HEK293 (cell line): ENCODE data around the gene KLK13.

Experiments used
- CTCF ChIA-PET: fragments of 350-600 bp; formaldehyde crosslinking; extraction: SDS; loops from one replicate; lab custom pipeline; 2021; ENCODE audit warnings: antibody characterized with exemption; lab: Yijun Ruan, JAX
- POLR2A ChIA-PET: fragments of 300-600 bp; formaldehyde crosslinking; extraction: SDS; loops from one replicate; lab custom pipeline; 2020; ENCODE audit warnings: antibody characterized with exemption, inconsistent platforms; lab: Yijun Ruan, JAX
- H3K27ac ChIP-seq: fragments of 200-500 bp; sonication (Bioruptor generic); 2 replicates; pipeline ENCODE4 v1.5.1; 2014; ENCODE audit warnings: low read depth, low read length, control low read depth, inconsistent platforms; ENCODE audit errors: extremely low read depth
- H3K36me3 ChIP-seq, 2 experiments: fragments of 200-500 bp in 1 of 2; sonication (Bioruptor generic) in 1 of 2; 1 replicate in 1 of 2; 2 replicates in 1 of 2; pipeline ENCODE4 v1.5.1; 2014 to 2017; ENCODE audit warnings: inconsistent platforms in 2 of 2, low read length in 2 of 2; ENCODE audit not compliant: control insufficient read depth in 2 of 2, insufficient read depth in 1 of 2
- H3K4me1 ChIP-seq: fragments of 200-500 bp; sonication (Bioruptor generic); 2 replicates; pipeline ENCODE4 v1.5.1; 2014; ENCODE audit warnings: mild to moderate bottlenecking, low read length, inconsistent platforms; ENCODE audit not compliant: control insufficient read depth, insufficient read depth
- H3K4me3 ChIP-seq: 2 replicates; pipeline ENCODE4 v1.5.1; 2011; ENCODE audit warnings: low read depth, mild to moderate bottlenecking, control low read depth, low read length, moderate library complexity
- H3K9me3 ChIP-seq: fragments of 200-500 bp; sonication (Bioruptor generic); 2 replicates; pipeline ENCODE4 v1.5.1; 2014; ENCODE audit warnings: low read depth, low read length, inconsistent platforms; ENCODE audit not compliant: control insufficient read depth, insufficient read depth
- IKZF3 ChIP-seq: fragments of 450-650 bp; IDR thresholded peaks from 2 replicates; pipeline ENCODE4 v1.5.0; 2018; ENCODE audit warnings: missing biosample characterization, mild to moderate bottlenecking, missing genetic modification characterization, moderate library complexity
- KLF10 ChIP-seq: fragments of 450-650 bp; IDR thresholded peaks from 2 replicates; pipeline ENCODE4 v1.5.1; 2018; ENCODE audit warnings: missing biosample characterization, mild to moderate bottlenecking, missing genetic modification characterization
- OSR2 ChIP-seq: fragments of 450-650 bp; formaldehyde crosslinking; IDR thresholded peaks from 2 replicates; pipeline ENCODE4 v1.5.1; 2016; ENCODE audit warnings: missing biosample characterization, missing genetic modification characterization
- OVOL3 ChIP-seq: fragments of 450-650 bp; formaldehyde crosslinking; IDR thresholded peaks from 2 replicates; pipeline ENCODE4 v1.5.1; 2016; ENCODE audit warnings: missing biosample characterization, missing genetic modification characterization
- SP3 ChIP-seq: fragments of 450-650 bp; formaldehyde crosslinking; IDR thresholded peaks from 2 replicates; pipeline ENCODE4 v1.5.1; 2016; ENCODE audit warnings: missing biosample characterization, missing genetic modification characterization
- TRIM28 ChIP-seq: IDR thresholded peaks from 2 replicates; pipeline ENCODE4 v1.6.1; 2011; ENCODE audit warnings: low read length, control low read depth, borderline replicate concordance
- ZBTB20 ChIP-seq: fragments of 450-650 bp; formaldehyde crosslinking; IDR thresholded peaks from 2 replicates; pipeline ENCODE4 v1.5.1; 2016; ENCODE audit warnings: missing biosample characterization, missing genetic modification characterization
- ZFP41 ChIP-seq: fragments of 450-650 bp; formaldehyde crosslinking; IDR thresholded peaks from 2 replicates; pipeline ENCODE4 v1.5.1; 2016; ENCODE audit warnings: missing biosample characterization, missing genetic modification characterization, borderline replicate concordance
- ZNF114 ChIP-seq: fragments of 450-650 bp; formaldehyde crosslinking; IDR thresholded peaks from 2 replicates; pipeline ENCODE4 v1.5.0; 2017; ENCODE audit warnings: missing biosample characterization, missing genetic modification characterization
- ZNF133 ChIP-seq: fragments of 450-650 bp; formaldehyde crosslinking; IDR thresholded peaks from 2 replicates; pipeline ENCODE4 v1.5.1; 2016; ENCODE audit warnings: missing biosample characterization, missing genetic modification characterization
- ZNF174 ChIP-seq: fragments of 450-650 bp; formaldehyde crosslinking; IDR thresholded peaks from 2 replicates; pipeline ENCODE4 v1.5.0; 2017; ENCODE audit warnings: missing biosample characterization, mild to moderate bottlenecking, missing genetic modification characterization
- ZNF19 ChIP-seq: fragments of 450-650 bp; formaldehyde crosslinking; IDR thresholded peaks from 2 replicates; pipeline ENCODE4; 2016; ENCODE audit warnings: missing biosample characterization, missing genetic modification characterization, low read depth
- ZNF202 ChIP-seq: fragments of 450-650 bp; formaldehyde crosslinking; IDR thresholded peaks from 2 replicates; pipeline ENCODE4 v1.5.1; 2016; ENCODE audit warnings: missing biosample characterization, missing genetic modification characterization, borderline replicate concordance
- ZNF24 ChIP-seq: fragments of 450-650 bp; formaldehyde crosslinking; IDR thresholded peaks from 2 replicates; pipeline ENCODE4 v1.5.1; 2016; ENCODE audit warnings: missing biosample characterization, missing genetic modification characterization
- ZNF266 ChIP-seq: fragments of 450-650 bp; formaldehyde crosslinking; IDR thresholded peaks from 2 replicates; pipeline ENCODE4 v1.5.1; 2016; ENCODE audit warnings: missing biosample characterization, missing genetic modification characterization, low read depth
- ZNF530 ChIP-seq: fragments of 450-650 bp; formaldehyde crosslinking; IDR thresholded peaks from 2 replicates; pipeline ENCODE4 v1.5.1; 2016; ENCODE audit warnings: low read depth, missing biosample characterization, missing genetic modification characterization
- ZNF621 ChIP-seq: fragments of 450-650 bp; formaldehyde crosslinking; IDR thresholded peaks from 2 replicates; pipeline ENCODE4 v1.5.1; 2017; ENCODE audit warnings: missing biosample characterization, missing genetic modification characterization
- ZNF76 ChIP-seq: fragments of 450-650 bp; formaldehyde crosslinking; IDR thresholded peaks from 2 replicates; pipeline ENCODE4; 2016; ENCODE audit warnings: low read depth, missing biosample characterization, missing genetic modification characterization, borderline replicate concordance
- ZNF768 ChIP-seq: fragments of 450-650 bp; formaldehyde crosslinking; IDR thresholded peaks from 2 replicates; pipeline ENCODE4 v1.5.1; 2018; ENCODE audit warnings: missing biosample characterization, mild to moderate bottlenecking, missing genetic modification characterization
- ZNF776 ChIP-seq: fragments of 450-650 bp; formaldehyde crosslinking; IDR thresholded peaks from 2 replicates; pipeline ENCODE4 v1.5.0; 2017; ENCODE audit warnings: missing biosample characterization, missing genetic modification characterization, borderline replicate concordance
- TF ChIP-seq, protein P1 (sequence below): fragments of 450-650 bp; formaldehyde crosslinking; IDR thresholded peaks from 2 replicates; pipeline ENCODE4 v1.5.0; 2017; ENCODE audit warnings: missing biosample characterization, missing genetic modification characterization, borderline replicate concordance
- TF ChIP-seq, protein P2 (sequence below): fragments of 450-650 bp; formaldehyde crosslinking; IDR thresholded peaks from 2 replicates; pipeline ENCODE4 v1.5.1; 2017; ENCODE audit warnings: missing biosample characterization, mild to moderate bottlenecking, missing genetic modification characterization, moderate library complexity

KLK13 gene

DNA sequence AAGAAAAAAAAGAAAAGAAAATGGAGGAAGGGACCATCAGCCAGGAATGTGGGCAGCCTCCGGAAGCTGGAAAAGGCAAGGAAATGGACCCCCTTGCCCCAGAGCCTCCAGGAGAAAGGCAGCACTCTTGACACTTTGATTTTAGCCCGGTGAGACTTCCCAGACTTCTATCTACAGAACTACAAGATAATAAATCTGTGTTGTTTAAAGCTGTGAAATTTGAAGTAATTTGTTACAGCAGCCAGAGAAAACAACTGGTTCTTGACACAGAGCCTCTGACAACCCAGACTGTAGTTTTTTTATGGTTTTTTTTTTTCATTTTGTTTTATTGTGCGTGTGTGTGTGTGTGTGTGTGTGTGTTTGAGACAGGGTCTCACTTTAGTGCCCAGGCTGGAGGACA is 35.7 kb upstream of the KLK13 start:
- Histone ChIP-seq H3K9me3 (no peaks in the 10 kb centered on the region), H3K4me3 (no peak overlapping the region), H3K36me3 (peaks cover 21 to 55% of the 10 kb centered on the region in 2 experiments), H3K27ac (no peak overlapping the region), H3K4me1 (0 out of 2 replicates have a peak, but pooled peaks cover 2% of the 10 kb centered on the region)
- CTCF ChIA-PET, result interaction anchor here (1.4 to 2.8 kb wide), 3 partner anchors 80 to 178 kb away, joined by 6 to 17 read pairs (median 11); no protein-coding TSS in a partner anchor
- POLR2A ChIA-PET, result interaction anchor here (0.6 to 1.5 kb wide), 2 partner anchors 14 to 1089 kb away, joined by 3 to 5 read pairs; no protein-coding TSS in a partner anchor
- TF ChIP-seq, protein P1, sequence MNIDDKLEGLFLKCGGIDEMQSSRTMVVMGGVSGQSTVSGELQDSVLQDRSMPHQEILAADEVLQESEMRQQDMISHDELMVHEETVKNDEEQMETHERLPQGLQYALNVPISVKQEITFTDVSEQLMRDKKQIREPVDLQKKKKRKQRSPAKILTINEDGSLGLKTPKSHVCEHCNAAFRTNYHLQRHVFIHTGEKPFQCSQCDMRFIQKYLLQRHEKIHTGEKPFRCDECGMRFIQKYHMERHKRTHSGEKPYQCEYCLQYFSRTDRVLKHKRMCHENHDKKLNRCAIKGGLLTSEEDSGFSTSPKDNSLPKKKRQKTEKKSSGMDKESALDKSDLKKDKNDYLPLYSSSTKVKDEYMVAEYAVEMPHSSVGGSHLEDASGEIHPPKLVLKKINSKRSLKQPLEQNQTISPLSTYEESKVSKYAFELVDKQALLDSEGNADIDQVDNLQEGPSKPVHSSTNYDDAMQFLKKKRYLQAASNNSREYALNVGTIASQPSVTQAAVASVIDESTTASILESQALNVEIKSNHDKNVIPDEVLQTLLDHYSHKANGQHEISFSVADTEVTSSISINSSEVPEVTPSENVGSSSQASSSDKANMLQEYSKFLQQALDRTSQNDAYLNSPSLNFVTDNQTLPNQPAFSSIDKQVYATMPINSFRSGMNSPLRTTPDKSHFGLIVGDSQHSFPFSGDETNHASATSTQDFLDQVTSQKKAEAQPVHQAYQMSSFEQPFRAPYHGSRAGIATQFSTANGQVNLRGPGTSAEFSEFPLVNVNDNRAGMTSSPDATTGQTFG (tag by site-specific recombination), result no peak
- TF ChIP-seq ZNF24 (tag by site-specific recombination) (no peak), KLF10 (tag by site-specific recombination) (no peak), ZNF530 (no peak), ZNF776 (tag by site-specific recombination) (no peak), TRIM28 (no peak), ZBTB20 (tag by site-specific recombination) (no peak), OVOL3 (tag by site-specific recombination) (no peak), ZNF19 (tag by site-specific recombination) (no peak), ZNF621 (tag by site-specific recombination) (no peak), ZNF133 (tag by site-specific recombination) (no peak), ZNF76 (tag by site-specific recombination) (no peak), ZNF174 (tag by site-specific recombination) (no peak), ZFP41 (tag by site-specific recombination) (no peak), ZNF266 (no peak), ZNF768 (no peak), IKZF3 (tag by site-specific recombination) (no peak)

DNA sequence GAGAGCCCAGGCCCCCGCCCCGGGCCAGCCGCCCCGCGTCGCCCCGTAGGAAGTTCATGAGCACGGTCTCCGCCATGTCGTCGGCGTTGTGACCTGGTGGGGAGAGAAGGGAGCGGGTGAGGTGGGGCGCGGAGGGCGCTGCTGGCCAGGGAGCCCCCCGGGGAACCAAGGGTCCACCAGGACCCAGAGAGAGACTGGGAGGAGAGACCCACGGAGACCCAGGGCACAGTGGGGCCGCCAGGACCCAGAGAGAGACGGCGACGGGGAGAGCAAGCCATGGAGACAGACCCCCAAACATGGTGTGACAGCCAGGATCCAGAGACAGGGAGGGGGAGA is 34.1 kb upstream of the KLK13 start:
- peaks cover 21 to 43% of the 10 kb centered on the region in 2 experiments for H3K36me3 ChIP-seq
- H3K9me3 ChIP-seq, result no peaks in the 10 kb centered on the region
- H3K4me3 ChIP-seq, result no peak overlapping the region
- ChIA-PET CTCF (no interaction called here), POLR2A (no interaction called here)
- 0 out of 2 replicates have a peak, but pooled peaks cover 2% of the 10 kb centered on the region for H3K4me1 ChIP-seq
- TF ChIP-seq OSR2 (tag by site-specific recombination), result no peak
- TF ChIP-seq, protein P2, sequence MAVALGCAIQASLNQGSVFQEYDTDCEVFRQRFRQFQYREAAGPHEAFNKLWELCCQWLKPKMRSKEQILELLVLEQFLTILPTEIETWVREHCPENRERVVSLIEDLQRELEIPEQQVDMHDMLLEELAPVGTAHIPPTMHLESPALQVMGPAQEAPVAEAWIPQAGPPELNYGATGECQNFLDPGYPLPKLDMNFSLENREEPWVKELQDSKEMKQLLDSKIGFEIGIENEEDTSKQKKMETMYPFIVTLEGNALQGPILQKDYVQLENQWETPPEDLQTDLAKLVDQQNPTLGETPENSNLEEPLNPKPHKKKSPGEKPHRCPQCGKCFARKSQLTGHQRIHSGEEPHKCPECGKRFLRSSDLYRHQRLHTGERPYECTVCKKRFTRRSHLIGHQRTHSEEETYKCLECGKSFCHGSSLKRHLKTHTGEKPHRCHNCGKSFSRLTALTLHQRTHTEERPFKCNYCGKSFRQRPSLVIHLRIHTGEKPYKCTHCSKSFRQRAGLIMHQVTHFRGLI (tag by site-specific recombination), result no peak
- TF ChIP-seq ZNF202 (tag by site-specific recombination), result no peak
- TF ChIP-seq SP3 (tag by site-specific recombination), result no peak
- TF ChIP-seq OVOL3 (tag by site-specific recombination), result no peak
- TF ChIP-seq ZNF530, result no peak
- TF ChIP-seq ZNF114 (tag by site-specific recombination), result no peak
- no peak overlapping the region for H3K27ac ChIP-seq
